Suprapubic skin (tissue), 4 donors: ENCODE measurements around the gene DUSP15. TPM values are rescaled to one million over a fixed set of nuclear protein-coding genes. Genes with fewer than 3 reads are reported as not detected.

Source experiments
- DNase-seq, 2 donors: peaks; one replicate each; pipeline ENCODE4 v3.0.0-alpha.2; 2019; ENCODE audit warnings: low spot score in 2 of 2
- H3K27ac ChIP-seq: fragments of 200-600 bp; sonication (generic); one replicate; pipeline ENCODE4 v1.5.1; 2019
- H3K27me3 ChIP-seq: fragments of 200-600 bp; sonication (generic); one replicate; pipeline ENCODE4 v1.5.1; 2019
- H3K36me3 ChIP-seq: fragments of 200-600 bp; sonication (generic); one replicate; pipeline ENCODE4 v1.5.1; 2019
- H3K4me1 ChIP-seq: fragments of 200-600 bp; sonication (generic); one replicate; pipeline ENCODE4 v1.5.1; 2019
- H3K4me3 ChIP-seq: fragments of 200-600 bp; sonication (generic); one replicate; pipeline ENCODE4 v1.5.1; 2019; ENCODE audit warnings: mild to moderate bottlenecking
- H3K9me3 ChIP-seq: fragments of 200-600 bp; sonication (generic); one replicate; pipeline ENCODE4 v1.5.1; 2019
- CTCF ChIP-seq, 2 donors: fragments of 200-600 bp in 1 of 2; fragments of 450-650 bp in 1 of 2; sonication (generic) in 1 of 2; IDR thresholded peaks; one replicate each; pipeline ENCODE4 v1.5.1; 2016 to 2019; ENCODE audit warnings: antibody characterized with exemption in 2 of 2, mild to moderate bottlenecking in 1 of 2, moderate library complexity in 1 of 2
- EP300 ChIP-seq: sonication (generic); formaldehyde crosslinking; IDR thresholded peaks from one replicate; pipeline ENCODE4 v1.6.1; 2017; ENCODE audit warnings: antibody characterized with exemption
- POLR2A ChIP-seq, 2 donors: fragments of 450-650 bp; IDR thresholded peaks; one replicate each; pipeline ENCODE4 v1.6.1; 2017; ENCODE audit warnings: antibody characterized with exemption in 2 of 2, mild to moderate bottlenecking in 2 of 2, moderate library complexity in 2 of 2
- POLR2AphosphoS5 ChIP-seq, 3 donors: sonication (generic); formaldehyde crosslinking; IDR thresholded peaks; one replicate each; pipeline ENCODE4 v1.6.1; 2017; ENCODE audit warnings: antibody characterized with exemption in 3 of 3
- WGBS: methylation state at CpG from one replicate; pipeline ENCODE4 v1.1.5; 2018; 5-methylcytosine and 5-hydroxymethylcytosine counted together
- total RNA-seq, 4 donors: library from RNA; depleted of rRNA; stranded (reverse); fragments of >200 nt; gene quantifications; one replicate each; pipeline ENCODE4 v1.1.0, GENCODE V29; 2016

DUSP15 gene
- total RNA-seq, 4 donors from 2014 or later: 1.1 to 2.4 (median 1.1) TPM; not detected in 1

GRCh38 chr20:31840906-31841816 is 29.2 kb downstream of the DUSP15 start:
- Histone ChIP-seq H3K27ac (no peak overlapping the region), H3K27me3 (no peaks in the 10 kb centered on the region), H3K9me3 (no peaks in the 10 kb centered on the region), H3K4me3 (no peak overlapping the region), H3K36me3 (no peaks in the 10 kb centered on the region), H3K4me1 (peaks cover 16% of the 10 kb centered on the region)
- DNase-seq: no peak
- TF ChIP-seq POLR2A (IDR thresholded peaks at IDR 0.05): no peak
- TF ChIP-seq POLR2AphosphoS5 (IDR thresholded peaks at IDR 0.05): no peak
- no peak for TF ChIP-seq EP300
- no peak for TF ChIP-seq CTCF (IDR thresholded peaks at IDR 0.05)
- 81% methylated on average over 12 of the region's 15 CpGs for WGBS

- Histone ChIP-seq H3K36me3 (no peaks in the 10 kb centered on the region), H3K27ac (no peak overlapping the region), H3K9me3 (no peaks in the 10 kb centered on the region), H3K27me3 (no peaks in the 10 kb centered on the region), H3K4me3 (no peak overlapping the region), H3K4me1 (peaks cover 25% of the 10 kb centered on the region)
- no peak for TF ChIP-seq CTCF (IDR thresholded peaks at IDR 0.05)
- no peak for TF ChIP-seq POLR2AphosphoS5 (IDR thresholded peaks at IDR 0.05)
- TF ChIP-seq POLR2A (IDR thresholded peaks at IDR 0.05): no peak
- TF ChIP-seq EP300: no peak
- WGBS: 68% methylated on average over 5 of the region's 5 CpGs
- DNase-seq: no peak
Measured at GRCh38 chr20:31839782-31840487, 30.4 kb downstream of the DUSP15 start.

GRCh38 chr20:31838646-31839292 is 31.6 kb downstream of the DUSP15 start:
- no peaks in the 10 kb centered on the region for H3K27me3 ChIP-seq
- peaks cover 25% of the 10 kb centered on the region for H3K4me1 ChIP-seq
- no peak overlapping the region for H3K4me3 ChIP-seq
- no peak overlapping the region for H3K27ac ChIP-seq
- no peak for DNase-seq
- no peaks in the 10 kb centered on the region for H3K9me3 ChIP-seq
- no peaks in the 10 kb centered on the region for H3K36me3 ChIP-seq
- WGBS: 81% methylated on average over 9 of the region's 9 CpGs
- TF ChIP-seq CTCF (IDR thresholded peaks at IDR 0.05): no peak
- TF ChIP-seq POLR2AphosphoS5 (IDR thresholded peaks at IDR 0.05): no peak
- TF ChIP-seq POLR2A (IDR thresholded peaks at IDR 0.05): no peak

- no peak for DNase-seq
- 40% methylated on average over 3 of the region's 3 CpGs for WGBS
- Histone ChIP-seq H3K36me3 (no peaks in the 10 kb centered on the region), H3K4me3 (no peak overlapping the region), H3K4me1 (peaks cover 25% of the 10 kb centered on the region), H3K27me3 (no peaks in the 10 kb centered on the region), H3K27ac (no peak overlapping the region), H3K9me3 (no peaks in the 10 kb centered on the region)
- no peak for TF ChIP-seq POLR2AphosphoS5 (IDR thresholded peaks at IDR 0.05)
Measured at GRCh38 chr20:31837896-31838397, 32.4 kb downstream of the DUSP15 start.

- no peak for DNase-seq
- 88% methylated on average over 5 of the region's 5 CpGs for WGBS
- no peaks in the 10 kb centered on the region for H3K9me3 ChIP-seq
- TF ChIP-seq POLR2AphosphoS5 (IDR thresholded peaks at IDR 0.05) (no peak), CTCF (IDR thresholded peaks at IDR 0.05) (no peak), POLR2A (IDR thresholded peaks at IDR 0.05) (no peak), EP300 (no peak)
- H3K4me3 ChIP-seq: no peak overlapping the region
- no peaks in the 10 kb centered on the region for H3K36me3 ChIP-seq
- H3K27ac ChIP-seq: no peak overlapping the region
- no peaks in the 10 kb centered on the region for H3K27me3 ChIP-seq
- peaks cover 25% of the 10 kb centered on the region for H3K4me1 ChIP-seq
Measured at GRCh38 chr20:31836853-31837608, 33.3 kb downstream of the DUSP15 start.
